Muscle layer of colon (tissue), 2 donors: ENCODE measurements around the gene FSD1.

ENCODE experiments used
- H3K27ac ChIP-seq: one replicate; pipeline ENCODE4 v1.7.0; 2013; ENCODE audit warnings: low read depth, mild to moderate bottlenecking, low read length, moderate library complexity
- H3K27me3 ChIP-seq, 2 donors: one replicate each; pipeline ENCODE4 v1.7.0; 2013; ENCODE audit warnings: low read length in 2 of 2, mild to moderate bottlenecking in 2 of 2; ENCODE audit not compliant: insufficient read depth in 2 of 2, control insufficient read depth in 1 of 2
- H3K36me3 ChIP-seq: one replicate; pipeline ENCODE4 v1.7.0; 2013; ENCODE audit warnings: mild to moderate bottlenecking, low read length; ENCODE audit not compliant: insufficient read depth
- H3K4me1 ChIP-seq: one replicate; pipeline ENCODE4 v1.7.0; 2013; ENCODE audit warnings: mild to moderate bottlenecking, low read length; ENCODE audit not compliant: insufficient read depth
- H3K4me3 ChIP-seq, 2 donors: one replicate each; pipeline ENCODE4 v1.7.0; 2013; ENCODE audit warnings: low read length in 2 of 2, low read depth in 1 of 2, mild to moderate bottlenecking in 1 of 2, moderate library complexity in 1 of 2
- H3K9ac ChIP-seq: one replicate; pipeline ENCODE4 v1.7.0; 2013; ENCODE audit warnings: low read length
- H3K9me3 ChIP-seq: one replicate; pipeline ENCODE4 v1.7.0; 2013; ENCODE audit warnings: mild to moderate bottlenecking, low read length
- donor health status: abdominal sarcoma.
- donor health status: Adenocarcinoma of cecum.

The FSD1 gene

GRCh38 chr19:4288091-4288777 lies 16.2 kb upstream of the FSD1 start:
- peaks cover 5 to 6% of the 10 kb centered on the region in 2 donors for H3K27me3 ChIP-seq

DNA sequence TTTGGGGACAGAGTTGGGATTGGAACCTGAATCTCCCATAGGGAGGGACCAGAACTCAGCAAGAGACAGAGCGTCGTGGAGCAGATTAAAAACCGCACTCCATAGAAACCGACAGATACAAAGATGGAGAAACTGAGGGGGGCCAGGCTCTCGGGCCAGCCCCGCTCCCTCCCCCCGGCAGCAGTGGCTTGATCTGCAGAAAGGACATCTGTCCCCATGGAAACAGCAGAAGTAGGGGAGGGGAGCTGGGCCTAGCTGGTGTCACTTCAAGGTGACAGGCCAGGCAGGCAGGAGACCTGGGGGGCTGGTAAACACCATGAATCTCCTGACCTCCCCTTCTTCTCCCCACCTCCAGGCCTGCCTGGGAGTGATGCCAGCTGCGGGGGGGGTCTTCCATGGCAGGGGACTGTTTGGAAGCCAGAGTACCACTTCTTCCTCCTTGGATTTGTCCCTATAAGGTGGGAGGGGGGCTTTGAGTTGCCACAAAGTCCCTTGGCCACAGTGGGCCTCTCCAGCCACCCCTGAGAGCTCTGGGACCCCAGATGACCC lies 13.1 kb upstream of the FSD1 start:
- no peaks in the 10 kb centered on the region for H3K36me3 ChIP-seq
- H3K27ac ChIP-seq = no peak overlapping the region
- no peak overlapping the region for H3K4me3 ChIP-seq
- H3K9me3 ChIP-seq = no peaks in the 10 kb centered on the region
- H3K9ac ChIP-seq = no peak overlapping the region
- H3K4me1 ChIP-seq = no peaks in the 10 kb centered on the region
- H3K27me3 ChIP-seq = peaks cover 0 to 3% of the 10 kb centered on the region in 2 donors

More at GRCh38 chr19:4288091-4288777, 16.2 kb upstream of the FSD1 start:
- Histone ChIP-seq H3K9ac (no peak overlapping the region), H3K9me3 (no peaks in the 10 kb centered on the region), H3K4me3 (no peak overlapping the region), H3K36me3 (no peaks in the 10 kb centered on the region), H3K27ac (no peak overlapping the region), H3K4me1 (no peaks in the 10 kb centered on the region)

DNA sequence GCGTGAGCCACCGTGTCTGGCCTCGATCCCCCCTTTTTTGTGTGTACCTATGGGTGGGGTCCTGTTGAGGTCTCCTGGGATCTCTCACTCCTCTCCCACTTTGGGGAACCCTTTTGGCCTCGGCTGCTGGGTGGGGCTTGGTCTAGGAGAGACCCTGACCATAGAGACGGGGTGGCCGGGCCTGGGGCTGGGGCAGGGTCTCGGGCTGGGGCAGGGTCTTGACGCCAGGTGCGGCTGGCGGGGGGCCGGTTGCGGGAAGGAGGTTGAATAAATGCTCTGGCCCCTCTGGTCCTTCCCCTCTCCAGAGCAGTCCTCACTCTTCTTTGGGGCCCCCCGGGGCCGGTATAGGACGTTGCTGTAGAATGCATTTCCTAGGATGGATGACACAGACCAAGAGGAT lies 11.9 kb upstream of the FSD1 start:
- Histone ChIP-seq H3K9ac (no peak overlapping the region), H3K9me3 (no peaks in the 10 kb centered on the region), H3K36me3 (no peaks in the 10 kb centered on the region), H3K4me3 (no peak overlapping the region), H3K4me1 (no peaks in the 10 kb centered on the region), H3K27ac (no peak overlapping the region), H3K27me3 (peaks cover 0 to 3% of the 10 kb centered on the region in 2 donors)

DNA sequence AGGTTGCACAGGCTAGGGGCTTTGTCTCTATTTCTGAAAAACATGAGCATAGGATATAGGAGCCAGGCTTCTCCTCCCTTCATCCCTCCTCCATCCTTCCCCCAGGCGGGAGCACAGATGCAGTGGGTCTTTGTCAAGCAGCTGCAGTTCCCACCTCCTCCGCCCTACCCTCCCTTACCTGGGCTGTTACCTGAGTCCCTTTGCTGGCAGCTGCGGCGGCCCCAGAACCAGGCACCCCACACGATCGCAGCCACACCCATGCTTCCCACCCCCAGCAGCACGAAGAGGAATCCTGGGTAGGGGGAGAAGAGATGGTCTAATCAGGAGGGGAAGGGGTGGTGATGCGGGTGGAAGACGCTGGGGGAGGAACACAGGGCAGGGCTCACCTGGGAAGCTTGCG lies 10.0 kb upstream of the FSD1 start:
- Histone ChIP-seq H3K9me3 (no peaks in the 10 kb centered on the region), H3K27ac (no peak overlapping the region), H3K4me1 (no peaks in the 10 kb centered on the region), H3K4me3 (no peak overlapping the region), H3K36me3 (no peaks in the 10 kb centered on the region), H3K27me3 (peaks cover 0 to 3% of the 10 kb centered on the region in 2 donors), H3K9ac (no peak overlapping the region)

DNA sequence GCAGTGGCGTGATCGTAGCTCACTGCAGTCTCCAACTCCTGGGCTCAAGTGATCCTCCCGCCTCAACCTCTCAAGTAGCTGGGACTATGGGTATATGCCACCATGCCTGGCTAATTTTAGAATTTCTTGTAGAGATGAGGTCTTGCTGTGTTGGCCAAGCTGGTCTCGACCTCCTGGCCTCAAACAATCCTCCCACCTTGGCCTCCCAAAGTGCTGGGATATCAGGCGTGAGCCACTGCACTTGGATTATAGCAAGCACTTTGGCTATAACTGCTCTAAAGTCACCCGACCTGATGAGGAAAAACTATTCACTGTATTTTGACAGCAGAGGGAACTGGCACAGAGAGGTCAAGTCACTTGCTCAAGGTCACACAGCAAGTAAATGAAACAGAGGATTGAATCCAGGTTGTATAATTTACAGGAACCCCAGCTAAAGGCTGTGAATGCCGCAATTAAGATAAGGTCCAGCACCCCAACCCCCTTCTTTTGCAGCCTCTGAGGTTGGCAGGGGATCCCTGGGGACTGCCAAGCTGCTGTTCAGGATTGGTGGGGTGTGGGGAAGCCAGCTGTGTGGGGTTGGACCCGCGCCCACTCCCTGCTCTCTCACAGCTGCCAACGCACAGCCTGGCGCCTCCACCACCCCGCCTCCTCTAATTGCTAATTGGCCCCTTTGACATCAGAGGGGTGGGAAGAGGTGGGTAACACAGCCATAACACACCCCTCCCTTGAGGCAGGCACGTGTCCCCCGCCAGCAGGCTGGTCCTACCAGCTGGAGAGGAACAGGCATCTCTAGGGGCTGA lies 8.2 kb upstream of the FSD1 start:
- no peak overlapping the region for H3K27ac ChIP-seq
- H3K27me3 ChIP-seq = peaks cover 0 to 3% of the 10 kb centered on the region in 2 donors
- no peak overlapping the region for H3K4me3 ChIP-seq

GRCh38 chr19:4297901-4298809 lies 6.2 kb upstream of the FSD1 start:
- H3K27me3 ChIP-seq = peaks cover 0 to 3% of the 10 kb centered on the region in 2 donors
- H3K9ac ChIP-seq = no peak overlapping the region

More for the DNA sequence above, 8.2 kb upstream of the FSD1 start:
- no peaks in the 10 kb centered on the region for H3K36me3 ChIP-seq
- no peak overlapping the region for H3K9ac ChIP-seq
- no peaks in the 10 kb centered on the region for H3K9me3 ChIP-seq
- H3K4me1 ChIP-seq = no peaks in the 10 kb centered on the region

DNA sequence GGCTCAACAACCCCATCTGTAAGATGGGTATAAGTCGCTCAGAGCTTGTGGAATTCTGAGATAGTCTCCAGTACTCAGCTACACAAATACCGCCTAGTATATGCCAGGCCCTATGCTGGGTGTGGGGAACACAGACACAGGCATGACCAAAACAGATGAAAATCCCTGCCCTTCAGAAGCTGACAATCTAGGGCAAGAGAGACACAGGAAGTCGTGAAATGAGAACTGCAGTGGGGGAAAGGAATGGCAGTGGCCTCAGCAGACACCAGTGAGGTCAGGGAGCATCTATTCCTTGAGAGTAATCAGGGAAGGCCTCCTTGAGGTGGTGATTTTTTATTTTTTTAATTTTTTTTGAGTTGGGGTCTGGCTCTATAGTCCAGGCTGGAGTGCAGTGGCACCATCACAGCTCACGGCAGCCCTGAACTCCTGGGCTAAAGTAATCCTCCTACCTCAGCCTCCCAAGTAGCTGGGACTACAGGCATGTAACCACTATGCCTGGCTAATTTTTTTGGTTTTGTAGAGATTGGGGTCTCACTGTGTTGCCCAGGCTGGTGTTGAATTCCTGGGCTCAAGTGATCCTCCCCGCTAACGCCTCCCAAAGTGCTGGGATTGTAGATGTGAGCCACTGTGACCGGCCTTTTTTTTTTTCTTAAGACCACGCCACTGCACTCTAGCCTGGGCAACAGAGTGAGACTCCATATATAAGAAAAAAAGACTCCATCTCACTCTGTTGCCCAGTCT lies 5.4 kb upstream of the FSD1 start:
- Histone ChIP-seq H3K9ac (no peak overlapping the region), H3K27me3 (peaks cover 1 to 5% of the 10 kb centered on the region in 2 donors), H3K4me1 (no peaks in the 10 kb centered on the region), H3K36me3 (no peaks in the 10 kb centered on the region), H3K4me3 (no peak overlapping the region), H3K27ac (no peak overlapping the region), H3K9me3 (no peaks in the 10 kb centered on the region)

More at GRCh38 chr19:4297901-4298809, 6.2 kb upstream of the FSD1 start:
- H3K36me3 ChIP-seq = no peaks in the 10 kb centered on the region
- no peak overlapping the region for H3K27ac ChIP-seq
- no peaks in the 10 kb centered on the region for H3K9me3 ChIP-seq
- H3K4me3 ChIP-seq = no peak overlapping the region
- H3K4me1 ChIP-seq = no peaks in the 10 kb centered on the region

- no peaks in the 10 kb centered on the region for H3K4me1 ChIP-seq
- H3K27me3 ChIP-seq = peaks cover 4 to 14% of the 10 kb centered on the region in 2 donors
- no peaks in the 10 kb centered on the region for H3K36me3 ChIP-seq
- H3K9ac ChIP-seq = no peak overlapping the region
- no peaks in the 10 kb centered on the region for H3K9me3 ChIP-seq
- no peak overlapping the region for H3K4me3 ChIP-seq
- H3K27ac ChIP-seq = no peak overlapping the region
These were observed 3.8 kb upstream of the FSD1 start for GRCh38 chr19:4300589-4300988.

GRCh38 chr19:4301590-4302242 lies 2.7 kb upstream of the FSD1 start:
- no peaks in the 10 kb centered on the region for H3K9me3 ChIP-seq
- no peak overlapping the region for H3K27ac ChIP-seq
- H3K27me3 ChIP-seq = peaks cover 4 to 15% of the 10 kb centered on the region in 2 donors
- H3K4me1 ChIP-seq = no peaks in the 10 kb centered on the region
- H3K36me3 ChIP-seq = no peaks in the 10 kb centered on the region
- H3K4me3 ChIP-seq = no peak overlapping the region
- H3K9ac ChIP-seq = no peak overlapping the region

- no peaks in the 10 kb centered on the region for H3K9me3 ChIP-seq
- no peak within 1 kb of the TSS for H3K27ac ChIP-seq
- no peak within 1 kb of the TSS for H3K4me3 ChIP-seq
- H3K27me3 ChIP-seq = peaks cover 4 to 15% of the 10 kb centered on the region in 2 donors
- H3K36me3 ChIP-seq = no peaks in the 10 kb centered on the region
- H3K9ac ChIP-seq = no peak within 1 kb of the TSS
- H3K4me1 ChIP-seq = no peaks in the 10 kb centered on the region
These were observed 2.2 kb upstream of the FSD1 start, which contains the start of gene TMIGD2 for GRCh38 chr19:4302243-4302640. Gene TMIGD2, minus strand, starts transcription at chr19:4302389. Its CDS starts 4 bp downstream, at chr19:4302385.
